Hepatocyte (in vitro differentiated cells): ENCODE data around the gene CHKB. TPM values are rescaled to one million over a fixed set of nuclear protein-coding genes. Genes with fewer than 3 reads are reported as not detected.

Experiments
- DNase-seq: peaks from one replicate; pipeline ENCODE4 v3.0.0-alpha.2; 2016; ENCODE audit warnings: low spot score
- H2AFZ ChIP-seq: fragments of 200-600 bp; sonication (generic); 2 replicates; pipeline ENCODE4 v1.6.0; 2016; ENCODE audit warnings: antibody characterized with exemption, mild to moderate bottlenecking
- H3K27ac ChIP-seq: fragments of 200-600 bp; sonication (generic); 2 replicates; pipeline ENCODE4 v1.5.1; 2016; ENCODE audit warnings: mild to moderate bottlenecking
- H3K27me3 ChIP-seq: fragments of 200-600 bp; sonication (generic); 2 replicates; pipeline ENCODE4 v1.6.1; 2016
- H3K36me3 ChIP-seq: fragments of 200-600 bp; sonication (generic); replicated peaks from 2 replicates; pipeline ENCODE4 v1.5.1; 2016; ENCODE audit warnings: low read depth; ENCODE audit not compliant: insufficient read depth
- H3K4me1 ChIP-seq: fragments of 200-600 bp; sonication (generic); 2 replicates; pipeline ENCODE4 v1.5.1; 2016; ENCODE audit warnings: mild to moderate bottlenecking, moderate library complexity; ENCODE audit not compliant: insufficient read depth
- H3K4me2 ChIP-seq: fragments of 200-600 bp; sonication (generic); 2 replicates; pipeline ENCODE4 v1.6.0; 2016
- H3K4me3 ChIP-seq: fragments of 200-600 bp; sonication (generic); 2 replicates; pipeline ENCODE4 v1.5.1; 2016; ENCODE audit warnings: mild to moderate bottlenecking
- H3K79me2 ChIP-seq: fragments of 200-600 bp; sonication (generic); 2 replicates; pipeline ENCODE4 v1.6.0; 2017; ENCODE audit warnings: mild to moderate bottlenecking
- H3K9me2 ChIP-seq: fragments of 200-600 bp; sonication (generic); replicated peaks from 2 replicates; pipeline ENCODE4 v1.6.0; 2017; ENCODE audit warnings: mild to moderate bottlenecking; ENCODE audit not compliant: insufficient read depth
- H3K9me3 ChIP-seq: fragments of 200-600 bp; sonication (generic); 2 replicates; pipeline ENCODE4 v1.5.1; 2016; ENCODE audit warnings: low read depth, mild to moderate bottlenecking
- H4K20me1 ChIP-seq: fragments of 200-600 bp; sonication (generic); 2 replicates; pipeline ENCODE4 v1.6.0; 2016; ENCODE audit warnings: mild to moderate bottlenecking; ENCODE audit not compliant: insufficient read depth, poor library complexity, severe bottlenecking
- CTCF ChIP-seq: fragments of 200-600 bp; sonication (generic); IDR thresholded peaks from 2 replicates; pipeline ENCODE4 v1.5.1; 2016; ENCODE audit warnings: antibody characterized with exemption, mild to moderate bottlenecking; ENCODE audit not compliant: poor library complexity
- EZH2 ChIP-seq: fragments of 200-600 bp; sonication (generic); IDR thresholded peaks from 2 replicates; pipeline ENCODE4 v1.6.1; 2016; ENCODE audit warnings: antibody characterized with exemption, mild to moderate bottlenecking, borderline replicate concordance
- EZH2phosphoT487 ChIP-seq: fragments of 200-600 bp; sonication (generic); IDR thresholded peaks from one replicate; pipeline ENCODE4 v1.6.1; 2018; ENCODE audit warnings: antibody characterized with exemption, mild to moderate bottlenecking, low read depth, moderate library complexity; ENCODE audit not compliant: unreplicated experiment, severe bottlenecking
- WGBS: methylation state at CpG from one replicate; pipeline ENCODE4 v1.1.6; 2016; ENCODE audit warnings: low lambda C conversion rate; ENCODE audit errors: missing lambda C conversion rate; 5-methylcytosine and 5-hydroxymethylcytosine counted together
- polyA plus RNA-seq: library from polyadenylated mRNA; unstranded; fragments of >200 nt; fragmentation: Nextera tagmentation; extraction: Ambion mirVana; gene quantifications from 2 replicates; pipeline ENCODE4 v1.2.1, GENCODE V29; 2016
- total RNA-seq: library from RNA; depleted of rRNA; stranded (reverse); fragments of >200 nt; gene quantifications from 2 replicates; pipeline ENCODE4 v1.2.3, GENCODE V29; 2014

The CHKB gene
- total and polyA plus RNA-seq, 2 experiments from 2014 or later = 54.9 to 89.7 TPM

DNA sequence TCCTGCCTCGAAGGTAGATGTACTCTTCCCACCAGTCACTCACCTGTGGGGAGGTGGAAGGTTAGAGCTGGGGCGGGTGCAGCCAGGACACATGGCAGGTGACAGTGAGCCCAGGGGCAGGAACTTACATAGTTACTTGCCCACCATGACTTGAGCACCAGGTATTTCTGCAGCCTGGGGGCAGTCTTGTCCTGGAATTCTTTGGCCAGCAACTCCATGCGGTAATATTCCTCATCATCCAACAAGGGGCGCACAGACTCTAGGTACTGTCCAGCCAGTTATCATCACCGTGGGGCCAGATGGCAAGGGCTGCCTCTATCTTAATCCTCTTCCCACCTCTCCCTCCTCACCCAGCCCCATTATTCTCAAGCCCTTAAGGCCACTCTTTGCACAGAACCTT, 6.6 kb downstream of the CHKB start:
- Histone ChIP-seq H2AFZ (no peak overlapping the region), H3K27me3 (no peaks in the 10 kb centered on the region), H3K9me3 (no peaks in the 10 kb centered on the region), H4K20me1 (peaks cover 3% of the 10 kb centered on the region), H3K36me3 (no peaks in the 10 kb centered on the region), H3K4me3 (no peak overlapping the region), H3K4me1 (no peaks in the 10 kb centered on the region), H3K79me2 (peaks cover 3% of the 10 kb centered on the region), H3K4me2 (no peak overlapping the region), H3K27ac (no peak overlapping the region), H3K9me2 (no peaks in the 10 kb centered on the region)
- no peak for DNase-seq
- no peak for TF ChIP-seq EZH2
- TF ChIP-seq CTCF = no peak
- no peak for TF ChIP-seq EZH2phosphoT487
- WGBS = 75% methylated on average over 5 of the region's 5 CpGs

DNA sequence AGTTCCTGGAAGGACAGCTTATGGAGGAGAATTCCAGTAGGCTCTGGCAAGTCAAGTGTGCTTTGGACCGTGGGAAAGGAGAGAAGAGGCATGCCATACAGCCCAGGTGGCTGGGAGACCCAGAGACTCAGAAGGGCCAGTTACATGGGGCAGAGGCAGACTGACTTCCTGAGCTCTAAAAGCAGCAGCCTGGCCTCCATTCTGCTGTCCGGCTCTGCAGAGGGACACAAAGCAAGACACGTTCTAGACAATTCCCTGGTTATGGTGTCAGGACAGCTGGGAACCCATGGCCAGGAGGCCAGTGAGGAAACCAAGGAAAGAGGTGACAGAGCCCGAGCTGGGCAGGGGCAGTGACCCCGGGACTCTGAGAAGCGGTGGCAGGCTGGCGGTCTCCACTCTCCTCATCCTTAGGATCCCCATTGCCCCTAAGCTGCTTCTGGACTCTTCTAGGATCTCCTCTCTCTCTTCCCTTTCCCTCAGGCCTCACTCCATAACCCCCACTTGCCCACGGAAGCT, 7.2 kb downstream of the CHKB start:
- TF ChIP-seq EZH2phosphoT487 (no peak), EZH2 (no peak), CTCF (no peak)
- Histone ChIP-seq H3K9me3 (no peaks in the 10 kb centered on the region), H4K20me1 (peaks cover 3% of the 10 kb centered on the region), H3K27ac (no peak overlapping the region), H3K9me2 (no peaks in the 10 kb centered on the region), H3K36me3 (no peaks in the 10 kb centered on the region), H3K4me1 (no peaks in the 10 kb centered on the region), H3K4me3 (no peak overlapping the region), H2AFZ (no peak overlapping the region), H3K4me2 (no peak overlapping the region), H3K79me2 (no peaks in the 10 kb centered on the region), H3K27me3 (no peaks in the 10 kb centered on the region)
- WGBS = 97% methylated on average over 8 of the region's 8 CpGs
- DNase-seq = no peak

GRCh38 chr22:50574383-50574755, 8.3 kb downstream of the CHKB start:
- no peak overlapping the region for H2AFZ ChIP-seq
- WGBS = 93% methylated on average over 11 of the region's 11 CpGs
- no peaks in the 10 kb centered on the region for H3K36me3 ChIP-seq
- no peak overlapping the region for H3K4me3 ChIP-seq
- H4K20me1 ChIP-seq = peaks cover 3% of the 10 kb centered on the region
- DNase-seq = no peak
- no peaks in the 10 kb centered on the region for H3K27me3 ChIP-seq
- H3K27ac ChIP-seq = no peak overlapping the region
- no peak for TF ChIP-seq EZH2phosphoT487
- TF ChIP-seq CTCF = no peak
- no peak for TF ChIP-seq EZH2
- no peaks in the 10 kb centered on the region for H3K79me2 ChIP-seq
- no peaks in the 10 kb centered on the region for H3K9me2 ChIP-seq
- H3K9me3 ChIP-seq = no peaks in the 10 kb centered on the region
- no peaks in the 10 kb centered on the region for H3K4me1 ChIP-seq
- H3K4me2 ChIP-seq = no peak overlapping the region
